D721Med (cell line): ENCODE results near the gene PPP1R36.
A peak's percentile ranks its signal among the peaks of the same experiment; 100 is the strongest.

Experiments used
- DNase-seq: peaks from one replicate; pipeline ENCODE4 v3.0.0; 2011; ENCODE audit warnings: low spot score; ENCODE audit not compliant: insufficient read length
- FAIRE-seq: peaks from 2 replicates; lab custom pipeline; 2011; peaks lifted over from hg19 to GRCh38; lab: Jason Lieb, UNC
- TF ChIP-seq, protein P1 (sequence below): IDR thresholded peaks from 2 replicates; pipeline ENCODE4 v1.5.1; 2012; ENCODE audit warnings: mild to moderate bottlenecking, control low read depth; ENCODE audit not compliant: insufficient read depth; ENCODE audit errors: missing control alignments

Gene PPP1R36, protein sequence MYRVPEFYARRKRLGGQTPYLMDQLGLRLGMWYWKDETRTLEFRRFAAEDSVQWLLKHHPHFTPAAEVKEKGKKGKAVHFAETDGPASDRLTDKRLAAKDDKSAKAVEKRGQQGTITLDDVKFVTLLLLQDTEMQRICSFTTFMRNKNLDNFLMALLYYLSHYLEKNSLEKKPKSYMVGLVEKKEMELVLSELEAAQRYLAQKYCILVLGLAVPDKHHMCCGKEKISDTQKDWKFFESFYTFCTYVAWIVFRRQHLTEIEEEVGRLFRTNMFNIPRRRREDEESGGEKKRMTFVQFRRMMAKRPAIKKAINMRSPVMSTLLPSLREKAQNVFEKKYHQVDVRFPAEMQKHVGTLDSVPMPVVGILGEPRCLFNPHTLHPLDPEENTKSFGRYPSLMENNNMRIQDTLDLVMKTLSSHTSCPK

DNA sequence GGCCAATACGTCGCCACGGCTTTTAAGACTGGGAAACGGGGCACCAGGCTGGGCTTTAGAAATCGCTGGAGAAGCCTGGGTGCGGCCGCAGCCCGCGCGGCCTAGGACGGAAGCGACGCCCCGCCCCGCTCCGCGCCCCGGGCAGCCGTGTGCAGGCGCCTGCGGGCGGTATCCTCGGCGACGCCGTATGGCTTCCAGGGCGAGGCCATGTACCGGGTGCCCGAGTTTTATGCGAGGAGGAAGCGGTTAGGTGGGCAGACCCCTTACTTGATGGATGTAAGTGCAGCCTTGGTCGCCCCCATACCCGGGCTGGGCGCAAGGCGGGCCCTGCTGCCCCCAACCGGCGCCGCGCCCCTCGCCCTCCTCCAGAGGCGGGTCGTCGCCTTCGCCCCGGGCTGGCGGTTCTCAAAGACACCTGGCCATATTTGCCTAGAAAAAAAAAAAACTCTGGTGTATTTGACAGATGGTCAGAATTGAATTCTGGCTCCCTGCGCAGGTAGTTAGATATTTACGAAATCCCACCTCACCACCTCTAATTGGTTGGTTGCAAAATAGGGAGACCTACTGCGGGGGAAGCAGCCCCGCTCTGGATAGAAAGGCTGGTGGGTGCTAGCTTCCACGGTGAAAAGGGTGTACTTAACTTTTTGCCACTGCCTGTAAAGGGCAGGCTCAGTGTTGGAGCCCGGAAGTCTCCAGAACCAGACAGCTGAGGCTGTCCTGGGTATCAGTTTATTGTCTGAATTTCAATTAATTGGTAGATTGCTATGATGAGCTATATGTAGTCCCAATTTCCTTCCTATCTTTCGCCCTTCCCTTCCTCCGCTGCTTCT lies at the start of gene PPP1R36:
TSS of gene PPP1R36 (plus strand) at position 171 of the 830 bp plus-strand sequence. CDS start at position 208, 37 bp downstream.
- FAIRE-seq: no peak
- TF ChIP-seq, protein P1, sequence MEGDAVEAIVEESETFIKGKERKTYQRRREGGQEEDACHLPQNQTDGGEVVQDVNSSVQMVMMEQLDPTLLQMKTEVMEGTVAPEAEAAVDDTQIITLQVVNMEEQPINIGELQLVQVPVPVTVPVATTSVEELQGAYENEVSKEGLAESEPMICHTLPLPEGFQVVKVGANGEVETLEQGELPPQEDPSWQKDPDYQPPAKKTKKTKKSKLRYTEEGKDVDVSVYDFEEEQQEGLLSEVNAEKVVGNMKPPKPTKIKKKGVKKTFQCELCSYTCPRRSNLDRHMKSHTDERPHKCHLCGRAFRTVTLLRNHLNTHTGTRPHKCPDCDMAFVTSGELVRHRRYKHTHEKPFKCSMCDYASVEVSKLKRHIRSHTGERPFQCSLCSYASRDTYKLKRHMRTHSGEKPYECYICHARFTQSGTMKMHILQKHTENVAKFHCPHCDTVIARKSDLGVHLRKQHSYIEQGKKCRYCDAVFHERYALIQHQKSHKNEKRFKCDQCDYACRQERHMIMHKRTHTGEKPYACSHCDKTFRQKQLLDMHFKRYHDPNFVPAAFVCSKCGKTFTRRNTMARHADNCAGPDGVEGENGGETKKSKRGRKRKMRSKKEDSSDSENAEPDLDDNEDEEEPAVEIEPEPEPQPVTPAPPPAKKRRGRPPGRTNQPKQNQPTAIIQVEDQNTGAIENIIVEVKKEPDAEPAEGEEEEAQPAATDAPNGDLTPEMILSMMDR: no peak
- DNase-seq: no peak

DNA sequence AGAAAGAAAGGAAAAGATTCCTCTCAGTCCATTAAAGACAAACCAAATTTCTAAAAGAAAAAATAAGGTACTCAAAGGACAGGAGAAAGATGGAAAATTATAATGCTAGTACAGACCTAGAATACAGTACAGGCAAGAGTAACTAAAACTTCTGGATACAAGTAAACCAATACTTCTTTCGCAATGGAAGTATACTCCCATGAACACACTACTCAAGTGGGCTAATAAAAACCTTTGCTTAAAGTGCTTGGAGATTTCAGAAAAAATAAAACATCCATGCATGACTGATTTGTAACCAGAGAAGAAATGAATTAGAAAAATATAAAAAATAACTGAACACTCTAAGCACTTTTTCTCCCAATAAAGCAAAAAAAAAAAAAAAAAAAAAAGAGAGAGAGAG lies 49.7 kb upstream of the PPP1R36 start:
- DNase-seq: no peak
- FAIRE-seq: no peak
- TF ChIP-seq, protein P1: no peak

DNA sequence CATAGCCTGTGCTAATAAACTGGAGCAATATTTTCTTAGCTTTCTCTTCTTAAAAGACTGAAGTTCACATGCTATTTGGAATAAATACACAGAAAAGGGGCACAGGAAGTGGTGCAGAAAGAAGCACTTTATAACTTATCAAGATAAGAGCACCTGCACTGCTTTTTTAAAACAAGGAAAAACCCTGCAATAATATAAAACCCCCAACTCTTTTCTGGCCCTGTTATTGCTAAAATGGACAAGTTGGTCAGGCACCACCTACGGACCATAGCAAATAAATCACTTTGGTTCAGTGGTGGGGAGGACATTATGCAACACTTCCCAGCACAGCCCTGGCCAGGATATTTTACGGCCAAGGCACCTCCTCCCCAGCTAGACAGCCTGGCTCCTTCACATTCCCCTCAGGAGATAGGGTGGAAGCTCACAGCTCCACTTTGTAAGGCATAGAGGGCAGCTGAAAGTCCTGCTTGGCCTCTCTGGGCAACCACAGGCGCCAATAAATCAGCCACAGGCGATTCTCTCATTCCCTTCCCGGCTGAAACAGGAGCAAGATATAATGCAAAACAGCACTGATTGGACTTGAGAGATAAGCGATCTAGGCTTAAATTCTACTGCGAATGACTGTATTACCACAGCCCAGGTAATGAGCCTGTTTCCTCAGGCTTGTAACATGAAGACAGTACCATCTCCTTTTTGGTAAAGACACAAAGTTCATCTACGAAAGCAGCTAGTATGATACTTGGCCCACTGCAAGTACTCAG lies 48.2 kb upstream of the PPP1R36 start:
- no peak for FAIRE-seq
- TF ChIP-seq, protein P1: no peak
- DNase-seq: no peak

DNA sequence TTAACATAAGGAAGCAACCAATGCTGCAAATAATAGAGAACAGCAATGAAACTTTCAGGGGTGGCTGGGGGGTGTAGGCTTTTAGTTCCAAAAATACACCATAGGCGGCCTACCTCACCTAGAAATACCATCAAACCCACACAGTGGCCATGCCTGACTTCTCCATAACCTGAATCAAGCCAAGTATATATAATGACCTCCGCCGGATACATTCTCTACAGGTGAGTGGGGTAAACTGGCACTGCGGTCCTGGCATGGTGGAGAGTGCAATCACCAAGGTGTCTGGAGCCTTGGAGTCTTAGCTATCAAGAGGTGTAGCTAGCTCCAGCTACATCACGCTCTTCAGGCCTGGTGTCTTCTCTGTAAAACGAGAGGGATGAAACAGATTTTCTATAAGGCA lies 47.3 kb upstream of the PPP1R36 start:
- DNase-seq: no peak
- TF ChIP-seq, protein P1: no peak
- FAIRE-seq: no peak

DNA sequence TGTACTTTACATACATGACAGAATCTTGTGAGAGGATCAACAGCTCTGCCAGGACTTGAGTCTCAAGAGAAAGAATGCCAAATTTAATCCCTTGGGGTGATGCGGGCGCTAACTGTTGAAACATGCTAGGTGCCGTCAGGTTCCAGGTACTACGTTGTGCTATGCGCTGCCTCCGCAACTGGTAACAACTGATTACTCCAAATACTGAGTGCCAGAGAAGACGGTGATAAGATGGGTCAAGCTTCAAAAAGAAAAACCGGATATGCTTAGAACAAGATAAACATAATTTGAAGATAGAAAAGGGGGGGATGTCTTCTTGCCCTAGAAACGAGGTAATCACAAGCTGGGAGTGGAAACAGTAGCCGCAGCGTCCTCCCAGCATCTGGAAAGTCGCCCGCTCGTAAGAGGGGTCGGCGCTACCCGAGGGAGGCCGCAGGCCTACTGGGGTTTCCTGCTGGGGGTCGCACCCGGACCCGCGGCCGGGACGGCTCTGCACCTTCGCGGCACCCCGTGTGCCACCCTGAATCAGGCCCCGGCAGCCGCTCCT lies 46.8 kb upstream of the PPP1R36 start:
- FAIRE-seq: no peak
- DNase-seq: no peak
- TF ChIP-seq, protein P1: no peak

DNA sequence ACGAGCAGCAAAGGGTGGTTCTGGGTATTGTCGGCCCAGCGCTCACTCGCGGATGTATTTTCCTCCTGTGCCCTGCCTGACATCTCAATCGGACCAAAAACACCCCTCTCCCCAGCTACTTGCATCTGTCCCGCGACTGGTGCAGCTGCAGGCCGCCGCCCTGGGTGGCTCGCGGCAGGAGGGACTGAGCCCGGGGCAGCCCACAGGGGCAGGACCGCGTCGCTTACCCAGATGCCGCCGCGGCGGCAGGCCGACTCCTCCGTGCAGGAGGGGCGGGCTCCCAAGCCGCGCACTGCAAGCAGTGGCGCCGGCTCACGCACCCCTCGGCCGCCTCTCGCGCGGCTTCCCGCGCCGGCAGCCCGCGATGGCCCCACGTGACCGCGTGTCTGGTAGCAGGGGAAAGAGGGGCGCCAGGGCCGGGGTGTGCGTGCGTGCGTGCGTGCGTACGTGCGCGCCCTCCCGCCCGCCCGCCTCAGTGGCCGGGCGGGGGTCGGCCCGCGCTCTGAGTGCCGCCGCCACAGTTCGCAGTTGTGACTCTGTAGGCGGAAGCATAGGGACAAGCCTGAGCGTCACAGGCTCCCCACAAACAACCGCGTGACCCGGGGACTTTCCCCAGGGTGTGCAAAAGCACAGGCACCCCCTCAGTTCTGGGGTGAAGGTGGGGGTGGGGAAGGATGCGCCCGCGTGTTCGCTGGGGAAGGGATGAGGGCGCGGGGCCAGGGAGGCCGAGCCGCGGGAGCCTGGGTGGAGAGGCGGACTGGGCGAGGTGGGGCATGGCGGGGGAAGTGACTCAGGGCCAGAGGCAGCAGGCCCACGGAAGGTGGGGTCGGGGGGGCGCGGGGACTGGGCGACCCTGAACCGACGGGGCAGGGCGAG lies 46.1 kb upstream of the PPP1R36 start, which contains the start of gene ZBTB25:
TSS of gene ZBTB25 (minus strand) at position 405 of the 876 bp plus-strand sequence. CDS start 13,305 bp downstream, outside the sequence.
- FAIRE-seq (no peak), DNase-seq (peak; percentile 33)
- TF ChIP-seq, protein P1: no peak
